Type B pancreatic cell (in vitro differentiated cells): ENCODE results near the gene ADCY2. TPM values are rescaled to one million over a fixed set of nuclear protein-coding genes. Genes with fewer than 3 reads are reported as not detected.

Experiments used
- DNase-seq: peaks from one replicate; pipeline ENCODE4 v3.0.0; 2021; ENCODE audit warnings: mixed read lengths; ENCODE audit not compliant: unreplicated experiment; ENCODE audit errors: extremely low spot score
- H3K27ac Mint-ChIP-seq: 2 replicates; pipeline ENCODE4 v1.8.0; 2021; ENCODE audit warnings: mild to moderate bottlenecking, mixed read lengths
- H3K27me3 Mint-ChIP-seq: 2 replicates; pipeline ENCODE4 v1.8.0; 2021; ENCODE audit warnings: mixed read lengths
- H3K36me3 Mint-ChIP-seq: 2 replicates; pipeline ENCODE4 v1.8.0; 2021; ENCODE audit warnings: mixed read lengths
- H3K4me1 Mint-ChIP-seq: one replicate; pipeline ENCODE4 v1.8.0; 2021; ENCODE audit warnings: mixed read lengths; ENCODE audit not compliant: unreplicated experiment
- H3K4me3 Mint-ChIP-seq: 2 replicates; pipeline ENCODE4 v1.8.0; 2021; ENCODE audit warnings: mild to moderate bottlenecking, mixed read lengths
- H3K9me3 Mint-ChIP-seq: 2 replicates; pipeline ENCODE4 v1.8.0; 2021; ENCODE audit warnings: mixed read lengths
- total RNA-seq: library from RNA; stranded (reverse); gene quantifications from 2 replicates; pipeline ENCODE4 v1.2.1, GENCODE V29; 2021; ENCODE audit warnings: low replicate concordance
- TF ChIP-seq, protein P1 (sequence below): fragments of 200-600 bp; sonication (generic); conservative IDR thresholded peaks from 2 replicates; pipeline ENCODE4 v1.5.0; 2021; ENCODE audit warnings: antibody characterized with exemption, mild to moderate bottlenecking

Gene ADCY2
- total RNA-seq, 1 donor from 2014 or later, result 79.7 TPM

- Mint-ChIP-seq H3K27ac (no peak overlapping the region), H3K9me3 (no peaks in the 10 kb centered on the region), H3K4me1 (no peaks in the 10 kb centered on the region), H3K4me3 (no peak overlapping the region), H3K27me3 (no peaks in the 10 kb centered on the region), H3K36me3 (no peaks in the 10 kb centered on the region)
- no peak for DNase-seq
- TF ChIP-seq, protein P1, sequence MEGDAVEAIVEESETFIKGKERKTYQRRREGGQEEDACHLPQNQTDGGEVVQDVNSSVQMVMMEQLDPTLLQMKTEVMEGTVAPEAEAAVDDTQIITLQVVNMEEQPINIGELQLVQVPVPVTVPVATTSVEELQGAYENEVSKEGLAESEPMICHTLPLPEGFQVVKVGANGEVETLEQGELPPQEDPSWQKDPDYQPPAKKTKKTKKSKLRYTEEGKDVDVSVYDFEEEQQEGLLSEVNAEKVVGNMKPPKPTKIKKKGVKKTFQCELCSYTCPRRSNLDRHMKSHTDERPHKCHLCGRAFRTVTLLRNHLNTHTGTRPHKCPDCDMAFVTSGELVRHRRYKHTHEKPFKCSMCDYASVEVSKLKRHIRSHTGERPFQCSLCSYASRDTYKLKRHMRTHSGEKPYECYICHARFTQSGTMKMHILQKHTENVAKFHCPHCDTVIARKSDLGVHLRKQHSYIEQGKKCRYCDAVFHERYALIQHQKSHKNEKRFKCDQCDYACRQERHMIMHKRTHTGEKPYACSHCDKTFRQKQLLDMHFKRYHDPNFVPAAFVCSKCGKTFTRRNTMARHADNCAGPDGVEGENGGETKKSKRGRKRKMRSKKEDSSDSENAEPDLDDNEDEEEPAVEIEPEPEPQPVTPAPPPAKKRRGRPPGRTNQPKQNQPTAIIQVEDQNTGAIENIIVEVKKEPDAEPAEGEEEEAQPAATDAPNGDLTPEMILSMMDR, result no peak
These were observed 180.2 kb downstream of the ADCY2 start for GRCh38 chr5:7576023-7576715.

DNA sequence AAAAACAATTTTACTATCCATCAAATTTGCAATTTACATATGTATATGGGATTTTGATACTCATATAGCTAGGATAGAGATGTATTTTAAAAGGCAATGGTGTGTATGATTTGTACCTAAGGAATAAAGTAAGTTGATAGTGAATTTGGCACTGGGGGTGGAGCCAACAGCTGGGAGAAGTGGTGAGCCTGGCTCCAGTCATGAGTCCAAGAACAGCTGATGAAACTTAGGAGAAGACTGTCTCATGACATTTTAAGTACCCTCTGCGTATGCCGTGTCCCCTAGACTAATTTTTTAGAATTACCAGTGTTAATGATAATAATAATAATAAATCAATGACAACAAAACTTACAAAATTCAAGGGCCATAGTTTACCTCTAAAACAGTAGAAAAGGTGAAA lies 181.4 kb downstream of the ADCY2 start:
- no peaks in the 10 kb centered on the region for H3K4me1 Mint-ChIP-seq
- TF ChIP-seq, protein P1, result no peak
- no peaks in the 10 kb centered on the region for H3K36me3 Mint-ChIP-seq
- no peaks in the 10 kb centered on the region for H3K27me3 Mint-ChIP-seq
- no peaks in the 10 kb centered on the region for H3K9me3 Mint-ChIP-seq
- H3K4me3 Mint-ChIP-seq, result no peak overlapping the region
- H3K27ac Mint-ChIP-seq, result no peak overlapping the region
- no peak for DNase-seq

DNA sequence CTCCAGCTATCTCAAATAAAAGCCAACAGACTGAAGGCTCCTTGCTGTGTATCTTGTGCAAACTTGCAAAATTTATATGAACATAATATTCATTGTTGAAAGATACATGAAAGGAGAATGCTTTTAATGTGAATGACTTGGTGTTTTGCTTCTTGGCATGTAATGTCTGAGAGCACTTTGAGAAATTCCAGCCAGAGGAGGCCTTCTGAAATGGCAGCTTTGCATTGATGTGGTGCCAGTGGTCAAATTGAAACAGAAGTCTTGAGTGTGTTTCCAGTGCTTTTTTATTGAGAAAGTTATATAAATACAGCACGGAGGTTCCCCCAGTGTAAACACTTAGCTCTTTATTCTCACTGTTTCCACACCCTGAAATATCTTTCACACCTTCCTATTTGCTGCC lies 182.1 kb downstream of the ADCY2 start:
- H3K36me3 Mint-ChIP-seq, result no peaks in the 10 kb centered on the region
- no peak overlapping the region for H3K4me3 Mint-ChIP-seq
- TF ChIP-seq, protein P1, result no peak
- H3K9me3 Mint-ChIP-seq, result no peaks in the 10 kb centered on the region
- H3K27me3 Mint-ChIP-seq, result no peaks in the 10 kb centered on the region
- no peak overlapping the region for H3K27ac Mint-ChIP-seq
- DNase-seq, result no peak
- H3K4me1 Mint-ChIP-seq, result no peaks in the 10 kb centered on the region

DNA sequence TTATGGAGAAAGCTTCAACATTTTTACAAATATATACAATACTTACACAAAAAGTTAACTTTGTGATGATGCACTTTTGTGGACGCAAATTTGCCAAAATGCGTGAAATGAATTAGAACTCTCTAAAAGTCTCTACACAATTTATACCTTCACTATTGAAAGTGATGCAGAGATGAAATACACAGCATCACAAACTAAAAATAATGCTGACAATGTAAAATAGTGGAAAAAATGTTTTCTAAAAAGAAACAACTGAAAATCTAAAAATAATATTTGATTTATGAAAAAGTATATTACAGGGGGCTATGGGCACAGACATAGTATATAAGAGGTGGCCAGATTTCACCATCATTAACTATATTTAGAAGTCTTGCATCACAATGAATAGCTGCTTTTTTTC lies 188.8 kb downstream of the ADCY2 start:
- no peaks in the 10 kb centered on the region for H3K36me3 Mint-ChIP-seq
- no peak overlapping the region for H3K27ac Mint-ChIP-seq
- H3K9me3 Mint-ChIP-seq, result no peaks in the 10 kb centered on the region
- DNase-seq, result no peak
- H3K27me3 Mint-ChIP-seq, result no peaks in the 10 kb centered on the region
- H3K4me1 Mint-ChIP-seq, result no peaks in the 10 kb centered on the region
- TF ChIP-seq, protein P1, result no peak
- H3K4me3 Mint-ChIP-seq, result no peak overlapping the region

DNA sequence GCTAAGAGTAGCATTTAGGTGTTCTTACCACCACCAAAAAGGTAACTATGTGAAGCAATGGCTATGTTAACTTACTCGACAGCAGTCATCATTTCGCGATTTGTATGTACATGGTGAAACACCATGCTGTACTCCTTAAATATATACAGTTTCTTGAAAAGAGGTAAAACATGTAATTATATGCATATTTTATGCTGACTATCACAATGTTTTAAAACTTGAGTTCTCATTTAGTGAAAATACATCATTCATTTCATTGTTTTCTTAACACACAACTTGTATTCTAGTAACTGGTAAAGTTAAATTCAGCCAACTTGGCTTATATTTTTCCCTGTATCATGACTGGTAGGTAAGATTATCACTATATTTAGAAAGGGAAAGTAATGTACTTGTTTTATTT lies 189.9 kb downstream of the ADCY2 start:
- no peak for DNase-seq
- Mint-ChIP-seq H3K27ac (no peak overlapping the region), H3K36me3 (no peaks in the 10 kb centered on the region), H3K4me3 (no peak overlapping the region), H3K27me3 (no peaks in the 10 kb centered on the region), H3K9me3 (no peaks in the 10 kb centered on the region), H3K4me1 (no peaks in the 10 kb centered on the region)
- TF ChIP-seq, protein P1, result no peak

DNA sequence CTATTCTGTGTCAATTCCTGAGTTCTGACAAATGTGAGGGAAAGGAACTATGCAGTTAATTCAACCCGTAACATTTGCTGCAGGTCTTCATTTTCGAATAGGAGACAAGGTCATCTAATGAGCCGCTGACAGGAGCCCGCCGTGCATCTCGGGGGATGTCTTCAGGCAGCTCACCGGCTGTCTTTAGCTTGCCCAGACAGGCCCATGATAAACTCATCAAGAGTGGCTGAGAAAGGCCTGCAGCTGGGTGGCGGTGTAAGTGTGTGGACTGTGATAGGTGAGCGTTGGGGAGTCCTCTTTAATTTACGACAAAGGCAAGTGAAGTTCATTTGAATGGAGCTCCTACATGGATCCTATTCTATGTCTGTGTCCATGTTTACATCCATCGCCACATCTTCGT lies 190.5 kb downstream of the ADCY2 start:
- H3K36me3 Mint-ChIP-seq, result no peaks in the 10 kb centered on the region
- TF ChIP-seq, protein P1, result no peak
- no peak for DNase-seq
- no peak overlapping the region for H3K4me3 Mint-ChIP-seq
- no peak overlapping the region for H3K27ac Mint-ChIP-seq
- H3K4me1 Mint-ChIP-seq, result no peaks in the 10 kb centered on the region
- H3K27me3 Mint-ChIP-seq, result no peaks in the 10 kb centered on the region
- no peaks in the 10 kb centered on the region for H3K9me3 Mint-ChIP-seq
